G401 (cell line): Measurements from ENCODE around the gene MANSC1. TPM values are rescaled to one million over a fixed set of nuclear protein-coding genes. Genes with fewer than 3 reads are reported as not detected.

Source experiments
- DNase-seq: peaks from one replicate; pipeline ENCODE4 v3.0.0-alpha.2; 2015; ENCODE audit warnings: low spot score
- in situ Hi-C: cut with HindIII; loops from 2 replicates; pipeline ENCODE4 v1.10.0; 2016; ENCODE audit warnings: low sequenced_read_pairs, mixed read lengths
- total RNA-seq: library from RNA; depleted of rRNA; stranded (reverse); fragments of >200 nt; shearing (Covaris generic); gene quantifications from 2 replicates; pipeline ENCODE4 v1.2.3, GENCODE V29; 2014; rRNA removed

Gene MANSC1
- total RNA-seq: 1.6 and 1.7 TPM in 2 replicates

DNA sequence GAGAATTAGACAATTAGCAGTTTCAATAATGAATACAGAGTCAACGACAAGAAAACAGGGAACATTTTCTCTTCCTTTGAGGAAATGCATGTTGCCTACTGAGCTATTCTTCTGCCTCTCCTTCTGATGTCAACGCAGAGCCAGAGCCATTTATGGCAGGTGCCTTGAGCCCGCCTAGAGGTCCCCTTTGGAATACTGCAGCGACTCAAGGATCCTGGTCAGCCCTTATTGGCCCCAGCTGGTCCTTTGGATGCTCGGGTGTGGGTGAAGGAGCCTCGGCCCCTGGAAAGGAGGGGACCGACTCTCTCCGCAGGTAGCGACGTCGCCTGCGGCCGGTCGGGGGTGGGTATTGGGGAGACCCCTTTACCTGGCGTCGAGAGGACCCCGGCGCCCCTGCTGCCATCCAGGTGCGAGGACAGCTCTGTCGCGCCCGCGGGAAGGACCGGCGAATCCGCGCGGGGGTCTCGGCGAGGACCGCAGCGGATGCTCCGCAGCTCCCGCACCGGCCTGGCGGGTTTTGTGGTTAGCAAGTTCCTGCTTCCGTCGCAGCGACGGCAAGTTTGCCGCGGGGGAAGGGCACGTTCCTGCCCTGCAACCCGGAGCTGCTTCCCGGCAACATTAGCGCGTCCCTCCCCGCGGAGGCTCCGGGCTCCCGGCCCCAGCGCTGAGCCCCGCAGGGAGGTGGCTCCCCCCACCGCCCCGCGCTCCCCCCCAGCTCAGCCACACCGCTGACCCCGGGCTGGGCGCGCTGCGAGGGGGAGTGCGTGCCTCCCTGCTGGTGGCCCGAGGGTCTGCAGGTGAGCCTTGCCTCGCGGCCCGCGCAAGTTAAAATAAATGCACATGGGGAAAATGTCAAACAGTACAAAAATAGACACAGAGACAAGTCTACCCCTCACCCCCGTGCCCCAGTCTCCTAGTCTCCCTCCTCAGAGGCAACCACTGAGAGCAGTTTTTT is at the start of gene MANSC1:
Gene MANSC1, minus strand, starts transcription at position 532 of the 955 bp plus-strand sequence. CDS start 6,928 bp downstream, outside the sequence.
- in situ Hi-C loops: no loop called here
- DNase-seq: peak; percentile 81

DNA sequence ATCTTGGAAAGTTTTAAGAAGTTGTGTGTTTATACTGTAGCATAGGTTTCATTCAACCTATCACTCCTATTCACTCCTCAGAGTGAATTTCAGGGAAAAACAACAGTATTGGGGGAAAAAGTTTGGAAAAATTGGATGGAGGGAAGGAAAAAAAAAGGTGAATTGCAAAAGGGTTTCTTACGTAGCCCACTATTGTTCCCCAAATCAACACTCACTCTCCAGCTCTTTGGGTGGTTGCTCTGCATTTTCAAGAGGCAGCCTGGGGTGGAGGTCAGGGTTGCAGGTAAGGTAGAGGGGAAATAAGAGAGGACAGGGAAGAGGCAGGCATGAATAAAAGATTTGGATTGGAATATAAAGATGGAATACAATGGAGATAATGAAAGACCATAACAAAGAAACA is 49.1 kb upstream of the MANSC1 start:
- in situ Hi-C loops: no loop called here
- DNase-seq: no peak

DNA sequence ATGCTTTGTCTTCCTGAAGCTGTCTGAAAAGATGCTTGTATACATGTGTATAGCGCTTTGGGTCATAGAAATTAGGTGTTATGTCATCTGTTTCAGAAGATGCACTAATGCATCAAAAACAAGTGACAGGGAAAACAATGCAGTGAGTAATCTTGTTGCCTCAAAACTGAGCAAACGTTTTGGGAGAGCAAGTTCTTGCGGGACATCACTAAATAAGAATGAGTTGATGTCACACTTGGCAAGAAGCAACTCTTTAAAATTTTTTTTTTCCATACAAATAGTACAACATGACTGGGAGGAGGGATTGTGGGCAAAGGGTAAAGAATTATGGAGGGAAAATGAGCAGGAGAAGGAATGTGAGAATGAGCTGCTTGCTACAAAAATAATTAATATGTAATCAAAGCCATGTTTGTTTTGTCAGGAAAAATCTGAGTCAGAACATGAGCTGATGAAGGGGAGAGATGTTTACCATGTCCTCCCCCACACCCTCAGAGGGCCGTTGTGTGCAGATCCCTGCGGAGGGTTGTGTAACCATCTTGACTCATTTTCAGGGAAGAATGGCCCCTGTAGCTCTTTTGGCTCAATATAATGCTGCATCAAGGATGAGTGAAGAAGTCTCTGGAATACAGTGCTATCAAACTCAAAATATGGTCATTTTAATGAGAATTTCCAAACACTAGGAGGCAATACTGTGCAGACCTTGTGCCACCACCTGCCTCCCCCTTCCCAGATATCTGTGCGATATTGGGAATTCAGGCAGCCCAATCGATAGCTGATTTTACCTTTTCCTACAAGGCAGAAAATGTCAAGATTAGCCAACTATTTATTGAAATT is 48.2 kb upstream of the MANSC1 start:
- DNase-seq: no peak
- in situ Hi-C loops: no loop called here

DNA sequence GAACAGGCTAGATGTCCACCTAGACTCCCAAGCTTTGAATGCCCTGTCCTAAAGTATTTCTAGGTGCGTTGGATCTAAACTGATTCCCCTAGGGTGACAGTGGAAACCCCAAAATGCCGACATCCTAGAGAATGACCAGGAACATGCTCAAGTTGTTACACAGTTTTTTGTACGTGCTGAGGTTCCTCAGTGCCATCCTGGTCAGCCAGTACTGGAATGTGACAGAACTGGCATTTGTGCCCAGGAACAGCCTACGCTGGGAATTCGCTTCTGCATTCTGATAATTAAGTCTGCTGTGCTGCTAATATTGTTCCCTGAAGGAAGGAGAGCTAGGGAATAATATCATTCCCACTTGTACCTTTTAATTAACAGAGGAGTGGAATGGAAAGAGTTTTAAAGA is 47.1 kb upstream of the MANSC1 start:
- no peak for DNase-seq
- in situ Hi-C loops: no loop called here

DNA sequence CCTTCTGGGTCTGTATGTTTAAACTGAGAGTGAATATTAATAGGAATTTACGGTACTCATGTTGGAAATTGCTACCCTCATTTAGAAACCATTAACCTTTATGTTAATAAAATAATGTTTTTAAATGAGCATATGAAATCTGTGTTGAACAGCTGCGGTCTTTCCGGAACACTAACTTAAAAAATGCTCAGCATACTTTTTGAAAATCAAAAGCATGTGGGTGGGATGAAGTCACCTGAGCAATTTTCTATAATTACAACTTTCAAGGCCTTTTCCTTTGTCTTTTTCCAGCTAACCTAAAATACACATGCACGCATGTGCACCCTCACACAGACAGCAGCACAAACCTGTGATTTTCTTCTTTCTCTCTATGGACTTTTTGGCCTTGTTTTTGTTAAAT is 46.7 kb upstream of the MANSC1 start:
- in situ Hi-C loops: no loop called here

DNA sequence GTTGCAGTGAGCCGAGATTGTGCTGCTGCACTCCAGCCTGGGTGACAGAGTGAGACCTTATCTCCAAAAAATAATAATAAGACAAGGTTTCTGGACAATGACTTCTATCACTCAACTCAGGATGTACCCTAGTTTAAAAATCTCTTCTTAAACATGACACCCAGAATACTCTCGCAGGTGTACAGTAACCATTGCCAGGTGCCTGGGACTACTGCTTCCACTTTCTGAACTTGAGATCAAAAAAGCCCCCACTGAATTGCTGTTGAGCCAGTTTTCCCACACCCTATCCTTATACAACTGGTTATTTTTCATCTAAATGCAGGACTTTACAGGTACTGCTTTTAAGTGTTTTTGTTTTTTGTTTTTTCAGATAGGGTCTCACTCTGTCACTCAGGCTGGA is 43.1 kb upstream of the MANSC1 start:
- in situ Hi-C loops: no loop called here
- DNase-seq: no peak

More for the DNA sequence above, 46.7 kb upstream of the MANSC1 start:
- no peak for DNase-seq

DNA sequence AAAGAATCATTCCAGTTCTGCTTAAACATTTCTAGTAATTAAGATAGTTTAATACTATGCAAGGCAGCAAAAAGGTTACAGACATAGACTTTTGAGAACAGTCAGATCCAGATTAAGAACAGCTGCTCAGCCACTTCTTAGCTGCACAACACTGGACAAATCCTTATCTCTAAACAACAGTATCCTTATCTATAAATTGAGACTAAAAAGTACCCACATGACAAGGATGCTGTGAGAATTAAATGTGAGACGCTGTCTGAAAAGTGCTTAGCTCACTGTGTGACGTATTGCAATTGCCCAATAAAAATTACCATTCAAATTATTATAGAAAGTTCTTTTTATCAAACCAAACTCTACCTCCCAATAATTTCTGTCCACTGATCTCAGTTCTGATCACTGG is 42.4 kb upstream of the MANSC1 start:
- DNase-seq: no peak
- in situ Hi-C loops: no loop called here

DNA sequence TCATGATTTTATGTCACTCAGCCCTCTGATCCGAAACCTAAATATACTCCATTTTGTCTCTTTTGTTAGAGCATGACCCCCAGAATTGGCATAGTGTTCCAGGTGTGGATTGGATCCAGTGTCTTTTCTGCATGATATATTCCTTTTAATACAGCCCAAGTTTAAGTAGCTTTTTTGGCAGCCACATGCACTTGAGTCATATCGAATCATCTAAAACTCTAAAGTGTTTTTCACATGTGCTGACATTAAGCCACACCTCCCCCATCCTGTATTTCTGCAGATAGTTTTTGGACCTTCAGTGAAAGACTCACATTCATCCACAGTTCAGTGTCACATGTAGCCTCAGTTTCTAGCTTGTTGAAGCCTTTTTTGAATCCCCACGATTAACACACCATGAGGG is 37.5 kb upstream of the MANSC1 start:
- in situ Hi-C loops: no loop called here
- no peak for DNase-seq

DNA sequence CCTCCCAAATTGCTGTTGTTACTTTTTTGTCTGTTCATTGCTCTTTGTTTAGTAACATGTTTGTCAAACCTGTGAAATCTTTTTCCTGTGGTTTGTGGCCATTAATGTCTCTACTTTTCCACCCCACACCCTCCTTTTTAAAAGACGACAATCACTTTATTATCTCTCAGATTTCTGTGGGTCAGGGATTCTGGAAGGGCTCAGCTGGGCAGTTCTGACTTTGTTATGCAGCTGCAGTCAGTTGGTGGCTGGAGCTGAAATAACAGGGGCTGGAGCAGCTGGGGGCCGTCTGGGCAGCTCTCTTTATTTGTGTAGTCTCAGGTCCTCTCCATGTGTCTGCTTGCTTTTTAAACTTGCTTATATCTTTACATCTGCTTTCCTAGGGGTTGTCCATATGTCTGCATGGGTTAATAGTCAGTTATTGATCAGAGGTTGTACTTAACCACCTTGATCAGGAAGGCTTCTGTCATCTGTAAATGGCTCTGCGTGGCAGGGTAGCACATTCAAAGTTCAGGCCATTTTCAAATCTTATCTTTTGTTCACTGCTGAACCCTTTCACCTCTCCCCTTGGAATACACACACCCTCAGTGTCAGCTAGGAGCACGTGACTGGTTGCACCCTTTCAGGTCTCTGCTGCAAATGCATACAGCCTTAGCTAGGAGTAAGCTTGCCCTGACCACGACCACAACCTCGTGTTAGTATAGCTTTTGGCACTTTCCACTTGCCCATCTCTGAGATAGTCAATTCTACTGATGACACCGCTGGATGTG is 34.7 kb upstream of the MANSC1 start:
- no peak for DNase-seq
- in situ Hi-C loops: no loop called here

DNA sequence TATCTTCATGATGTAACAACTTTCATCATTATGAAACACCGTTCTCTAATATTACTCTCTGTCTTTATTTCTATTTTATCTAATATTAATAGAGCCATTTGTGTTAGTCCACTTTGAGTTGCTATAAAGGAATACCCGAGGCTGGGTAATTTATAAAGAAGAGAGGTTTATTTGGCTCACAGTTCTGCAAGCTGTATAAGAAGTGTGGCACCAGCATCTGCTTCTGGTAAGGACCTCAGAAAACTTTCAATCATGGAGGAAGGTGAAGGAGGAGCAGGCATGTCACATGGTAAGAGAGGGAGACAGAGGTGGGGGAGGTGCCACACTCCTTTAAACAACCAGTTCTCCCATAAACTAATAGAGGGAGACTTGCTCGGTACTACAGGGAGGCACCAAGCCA is 31.9 kb upstream of the MANSC1 start:
- in situ Hi-C loops: no loop called here
- no peak for DNase-seq

DNA sequence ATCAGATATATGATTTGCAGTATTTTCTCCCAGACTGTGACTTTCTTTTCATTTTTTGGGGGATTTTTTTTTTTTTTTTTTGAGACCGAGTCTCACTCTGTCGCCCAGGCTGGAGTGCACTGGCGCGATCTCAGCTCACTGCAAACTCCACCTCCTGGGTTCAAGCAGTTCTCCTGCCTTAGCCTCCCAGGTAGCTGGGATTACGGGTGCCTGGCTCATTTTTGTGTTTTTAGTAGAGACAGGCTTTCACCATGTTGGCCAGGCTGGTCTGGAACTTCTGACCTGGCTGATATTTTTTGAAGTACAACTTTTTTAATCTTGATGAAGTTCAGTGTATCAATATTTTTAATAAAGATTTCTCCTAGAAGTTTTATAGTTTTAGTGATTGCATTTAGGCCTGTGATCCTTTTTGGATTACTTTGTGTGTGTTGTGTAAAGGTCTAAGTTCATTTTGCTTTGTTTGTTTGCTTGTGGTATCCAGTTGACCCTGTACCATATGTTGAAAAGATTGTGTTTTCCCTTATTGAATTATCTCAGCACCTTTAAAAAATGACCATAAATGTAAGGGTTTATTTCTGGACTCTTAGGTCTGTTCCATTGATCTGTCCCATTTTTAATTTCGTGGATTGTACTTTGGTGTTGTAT is 31.0 kb upstream of the MANSC1 start:
- in situ Hi-C loops: no loop called here
- DNase-seq: no peak

DNA sequence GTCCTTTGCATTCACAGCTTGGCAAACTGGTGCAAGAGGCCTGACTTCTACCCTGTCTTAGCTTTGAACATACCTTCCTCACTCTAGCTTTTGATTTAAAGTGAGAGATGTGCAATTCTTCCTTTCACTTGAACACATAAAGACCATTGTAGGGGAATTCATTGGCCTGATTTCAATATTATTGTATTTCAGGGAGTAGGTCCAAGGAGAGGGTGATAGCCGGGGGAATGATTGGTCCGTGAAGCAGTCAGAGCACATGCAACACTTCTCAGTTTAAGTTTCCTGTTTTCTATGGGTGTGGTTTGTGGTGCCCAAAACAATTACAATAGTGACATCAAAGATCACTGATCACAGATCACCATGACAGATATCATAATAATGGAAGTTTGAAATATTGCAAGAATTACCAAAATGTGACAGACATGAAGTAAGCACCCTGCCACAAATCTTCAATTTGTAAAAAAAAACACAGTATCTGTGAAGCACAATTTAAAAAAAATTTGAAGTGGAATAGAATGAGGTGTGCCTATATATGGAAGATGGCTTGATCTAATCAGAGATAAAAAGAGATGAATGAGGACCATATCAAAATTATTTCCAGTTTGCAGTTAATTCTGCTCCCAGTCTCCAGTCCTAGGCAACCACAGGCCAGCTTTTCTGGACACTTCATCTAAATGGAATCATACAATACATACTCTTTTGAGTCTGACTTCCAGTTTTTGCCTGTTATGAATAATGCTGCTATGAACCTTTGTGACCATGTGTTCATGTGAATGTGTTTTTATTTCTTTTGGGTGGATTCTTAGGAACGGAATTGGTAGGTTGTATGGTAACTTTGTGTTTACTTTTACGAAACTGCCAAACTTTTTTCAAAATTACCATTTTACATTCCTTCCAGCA is 30.0 kb upstream of the MANSC1 start:
- in situ Hi-C loops: no loop called here
- no peak for DNase-seq

DNA sequence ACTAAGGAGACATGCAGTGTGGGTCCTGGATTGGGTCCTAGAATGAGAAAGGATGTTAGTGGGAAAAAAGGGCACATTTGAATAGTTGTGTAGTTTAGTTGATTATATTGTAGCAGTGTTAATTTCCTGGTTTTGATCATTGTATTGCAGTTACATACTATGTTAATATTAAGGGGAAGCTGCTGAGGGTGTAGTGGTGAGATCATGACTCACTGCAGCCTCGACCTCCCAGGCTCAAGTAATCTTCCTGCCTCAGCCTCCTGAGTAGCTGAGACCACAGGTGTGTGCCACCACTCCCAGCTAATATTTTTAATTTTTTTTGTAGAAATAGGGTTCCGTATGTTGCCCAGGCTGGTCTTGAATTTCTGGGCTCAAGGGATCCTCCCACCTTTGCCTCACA is 28.6 kb upstream of the MANSC1 start:
- no peak for DNase-seq
- in situ Hi-C loops: no loop called here

DNA sequence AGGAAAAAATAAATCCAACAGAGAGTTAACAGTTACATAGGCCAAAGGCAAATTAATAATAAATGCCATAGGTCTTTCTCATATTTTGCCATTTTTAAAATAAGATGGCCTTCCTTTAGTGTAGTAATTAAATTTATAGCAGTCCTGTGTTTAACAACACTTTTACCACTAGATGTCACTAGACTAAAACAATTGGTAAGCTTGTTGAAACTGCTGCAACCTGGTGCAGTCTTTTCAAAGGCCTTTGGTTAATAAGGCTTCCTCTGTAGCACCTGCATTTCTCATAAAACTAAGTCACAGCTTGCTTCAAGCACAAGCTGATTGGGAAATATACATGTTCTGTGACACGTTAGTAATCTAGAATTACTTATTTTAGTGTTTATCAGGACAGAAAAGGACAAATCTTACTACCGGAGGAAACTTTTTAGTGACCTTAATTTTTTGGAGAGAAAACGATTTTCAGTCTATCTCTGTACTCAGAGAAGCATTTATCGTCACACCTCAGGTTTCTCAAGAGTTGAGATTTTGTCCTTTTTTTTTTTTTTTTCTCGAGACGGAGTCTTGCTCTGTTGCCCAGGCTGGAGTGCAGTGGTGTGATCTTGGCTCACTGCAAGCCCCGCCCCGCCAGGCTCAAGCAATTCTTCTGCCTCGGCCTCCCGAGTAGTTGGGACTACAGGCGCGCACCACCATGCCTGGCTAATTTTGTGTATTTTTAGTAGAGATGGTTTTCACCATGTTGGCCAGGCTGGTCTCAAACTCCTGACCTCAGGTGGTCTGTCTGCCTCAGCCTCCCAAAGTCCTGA is 26.8 kb upstream of the MANSC1 start:
- peak; percentile 87 for DNase-seq
- in situ Hi-C loops: no loop called here

DNA sequence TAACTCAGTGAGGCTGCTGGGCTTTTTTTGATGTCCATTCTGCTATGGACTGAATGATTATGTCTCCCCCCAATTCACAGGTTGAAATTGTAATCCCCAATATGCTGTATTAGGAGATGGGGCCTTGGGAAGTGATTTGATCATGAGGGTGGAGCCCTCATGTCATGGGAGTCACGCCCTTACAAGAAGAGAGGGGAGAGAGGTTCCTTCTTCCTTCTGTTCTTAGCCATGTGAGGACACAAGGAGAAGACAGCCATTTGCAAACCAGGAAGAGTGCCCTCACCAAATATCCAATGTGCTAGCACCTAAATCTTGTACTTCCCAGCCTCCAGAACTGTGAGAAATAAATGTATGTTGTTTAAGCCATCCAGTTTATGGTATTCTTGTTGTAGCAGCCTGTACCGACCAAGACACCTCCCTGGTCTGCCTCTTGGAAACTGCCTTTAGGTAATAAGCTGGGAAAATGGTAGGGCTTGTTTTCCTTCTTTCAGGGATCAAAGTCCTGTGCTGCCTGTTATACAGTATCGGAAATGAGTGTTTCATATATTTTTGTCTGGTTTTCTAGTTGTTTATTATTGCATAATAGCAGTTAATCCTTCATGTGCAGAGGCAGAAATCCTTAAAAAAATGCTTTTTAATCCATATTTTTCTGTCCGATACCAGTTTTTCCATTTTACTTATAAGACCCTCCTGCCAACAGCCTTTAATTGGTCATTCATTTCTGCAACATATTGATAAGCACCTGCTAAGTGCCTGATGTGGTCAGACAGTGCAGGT is 23.1 kb upstream of the MANSC1 start:
- in situ Hi-C loops: no loop called here
- no peak for DNase-seq

DNA sequence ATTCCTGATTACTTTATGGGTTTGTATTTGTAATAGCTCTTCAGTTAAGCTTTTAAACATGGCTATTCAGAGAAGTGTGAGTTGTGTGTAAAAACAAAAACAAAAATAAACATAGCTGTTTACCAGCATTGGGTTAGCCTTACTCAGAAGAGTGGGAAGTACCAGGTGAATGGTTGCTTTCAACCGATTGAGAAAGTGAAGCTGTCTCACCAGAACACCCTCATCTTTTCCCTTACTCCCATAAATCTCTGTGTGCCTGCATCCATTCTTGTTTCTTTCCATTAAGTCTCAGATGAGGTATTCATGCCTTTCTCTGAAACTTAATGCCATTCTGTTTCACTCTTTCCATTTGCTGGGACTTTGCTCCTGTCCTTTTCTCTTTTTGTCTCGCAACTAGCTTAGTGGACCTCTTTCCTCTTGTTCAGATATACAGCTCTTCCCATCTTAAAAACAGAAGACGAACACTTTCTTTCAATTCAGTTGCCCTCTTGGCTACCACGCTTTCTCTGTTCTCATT is 17.5 kb upstream of the MANSC1 start:
- in situ Hi-C loops: no loop called here
- no peak for DNase-seq
